OCI-LY3 (cell line): ENCODE data around the gene VAMP8.
A peak's percentile ranks its signal among the peaks of the same experiment; 100 is the strongest.
"Not testable (repeated sequence)": the region's sequence is repeated elsewhere in the genome, so short reads cannot be mapped to it uniquely, and the experiment has no call there.

Source experiments
- H2AFZ ChIP-seq: fragments of 200-600, 300-600 bp; shearing (Covaris generic); 2 replicates; pipeline ENCODE4 v1.6.0; 2014; ENCODE audit warnings: antibody characterized with exemption, low read depth, low read length
- H3K27ac ChIP-seq: fragments of 200-600, 300-600 bp; sonication (generic); 2 replicates; pipeline ENCODE4 v1.5.1; 2014; ENCODE audit warnings: mild to moderate bottlenecking, low read length, moderate library complexity, mixed read lengths
- H3K27me3 ChIP-seq: fragments of 200-600, 300-600 bp; sonication (generic); 2 replicates; pipeline ENCODE4 v1.6.1; 2014; ENCODE audit warnings: low read depth, low read length, mixed read lengths
- H3K36me3 ChIP-seq: fragments of 200-600, 300-600 bp; sonication (generic); replicated peaks from 2 replicates; pipeline ENCODE3; 2014; ENCODE audit warnings: low read depth, low read length, mixed read lengths
- H3K4me1 ChIP-seq: fragments of 300-600, 200-600 bp; sonication (generic); 2 replicates; pipeline ENCODE4 v1.6.1; 2014; ENCODE audit warnings: low read length, mixed read lengths
- H3K4me2 ChIP-seq: fragments of 200-600, 300-600 bp; sonication (generic); 2 replicates; pipeline ENCODE4 v1.6.1; 2014; ENCODE audit warnings: low read length, mixed read lengths
- H3K4me3 ChIP-seq: fragments of 300-600, 200-600 bp; sonication (generic); 2 replicates; pipeline ENCODE4 v1.5.1; 2014; ENCODE audit warnings: antibody characterized with exemption, mild to moderate bottlenecking, low read length, moderate library complexity
- H3K79me2 ChIP-seq: fragments of 300-600, 200-600 bp; shearing (Covaris generic); 2 replicates; pipeline ENCODE4 v1.6.1; 2014; ENCODE audit warnings: mild to moderate bottlenecking, low read length, mixed read lengths
- H3K9ac ChIP-seq: fragments of 300-600, 200-600 bp; shearing (Covaris generic); 2 replicates; pipeline ENCODE4 v1.6.0; 2014; ENCODE audit warnings: mild to moderate bottlenecking, low read length, moderate library complexity
- H3K9me3 ChIP-seq: fragments of 200-600, 300-600 bp; shearing (Covaris generic); 2 replicates; pipeline ENCODE4 v1.6.1; 2014; ENCODE audit warnings: low read length, mixed read lengths; ENCODE audit not compliant: insufficient read depth
- H4K20me1 ChIP-seq: fragments of 200-600, 300-600 bp; sonication (generic); 2 replicates; pipeline ENCODE4 v1.6.1; 2016; ENCODE audit warnings: low read length, mixed read lengths; ENCODE audit not compliant: insufficient read depth
- EZH2phosphoT487 ChIP-seq: fragments of 200-600 bp; shearing (Covaris generic); IDR thresholded peaks from 2 replicates; pipeline ENCODE4 v1.6.1; 2018; ENCODE audit warnings: antibody characterized with exemption, mixed run types, low read depth
- TF ChIP-seq, protein P1 (sequence below): fragments of 200-600, 300-600 bp; sonication (generic); IDR thresholded peaks from 2 replicates; pipeline ENCODE4 v1.5.1; 2014; ENCODE audit warnings: antibody characterized with exemption, low read length, low read depth

The VAMP8 gene

GRCh38 chr2:85553184-85553583 lies 24.2 kb upstream of the VAMP8 start:
- H3K4me2 ChIP-seq = no peak overlapping the region
- peaks cover 50% of the 10 kb centered on the region for H3K36me3 ChIP-seq
- no peak overlapping the region for H2AFZ ChIP-seq
- H3K9me3 ChIP-seq = no peaks in the 10 kb centered on the region
- H3K27ac ChIP-seq = no peak overlapping the region
- H3K9ac ChIP-seq = no peak overlapping the region
- H3K79me2 ChIP-seq = peaks cover 5% of the 10 kb centered on the region; the same call in 1 of the 2 replicates
- no peaks in the 10 kb centered on the region for H3K27me3 ChIP-seq
- TF ChIP-seq, protein P1, sequence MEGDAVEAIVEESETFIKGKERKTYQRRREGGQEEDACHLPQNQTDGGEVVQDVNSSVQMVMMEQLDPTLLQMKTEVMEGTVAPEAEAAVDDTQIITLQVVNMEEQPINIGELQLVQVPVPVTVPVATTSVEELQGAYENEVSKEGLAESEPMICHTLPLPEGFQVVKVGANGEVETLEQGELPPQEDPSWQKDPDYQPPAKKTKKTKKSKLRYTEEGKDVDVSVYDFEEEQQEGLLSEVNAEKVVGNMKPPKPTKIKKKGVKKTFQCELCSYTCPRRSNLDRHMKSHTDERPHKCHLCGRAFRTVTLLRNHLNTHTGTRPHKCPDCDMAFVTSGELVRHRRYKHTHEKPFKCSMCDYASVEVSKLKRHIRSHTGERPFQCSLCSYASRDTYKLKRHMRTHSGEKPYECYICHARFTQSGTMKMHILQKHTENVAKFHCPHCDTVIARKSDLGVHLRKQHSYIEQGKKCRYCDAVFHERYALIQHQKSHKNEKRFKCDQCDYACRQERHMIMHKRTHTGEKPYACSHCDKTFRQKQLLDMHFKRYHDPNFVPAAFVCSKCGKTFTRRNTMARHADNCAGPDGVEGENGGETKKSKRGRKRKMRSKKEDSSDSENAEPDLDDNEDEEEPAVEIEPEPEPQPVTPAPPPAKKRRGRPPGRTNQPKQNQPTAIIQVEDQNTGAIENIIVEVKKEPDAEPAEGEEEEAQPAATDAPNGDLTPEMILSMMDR = no peak
- no peak for TF ChIP-seq EZH2phosphoT487
- H4K20me1 ChIP-seq = no peaks in the 10 kb centered on the region
- no peak overlapping the region for H3K4me3 ChIP-seq
- no peaks in the 10 kb centered on the region for H3K4me1 ChIP-seq

DNA sequence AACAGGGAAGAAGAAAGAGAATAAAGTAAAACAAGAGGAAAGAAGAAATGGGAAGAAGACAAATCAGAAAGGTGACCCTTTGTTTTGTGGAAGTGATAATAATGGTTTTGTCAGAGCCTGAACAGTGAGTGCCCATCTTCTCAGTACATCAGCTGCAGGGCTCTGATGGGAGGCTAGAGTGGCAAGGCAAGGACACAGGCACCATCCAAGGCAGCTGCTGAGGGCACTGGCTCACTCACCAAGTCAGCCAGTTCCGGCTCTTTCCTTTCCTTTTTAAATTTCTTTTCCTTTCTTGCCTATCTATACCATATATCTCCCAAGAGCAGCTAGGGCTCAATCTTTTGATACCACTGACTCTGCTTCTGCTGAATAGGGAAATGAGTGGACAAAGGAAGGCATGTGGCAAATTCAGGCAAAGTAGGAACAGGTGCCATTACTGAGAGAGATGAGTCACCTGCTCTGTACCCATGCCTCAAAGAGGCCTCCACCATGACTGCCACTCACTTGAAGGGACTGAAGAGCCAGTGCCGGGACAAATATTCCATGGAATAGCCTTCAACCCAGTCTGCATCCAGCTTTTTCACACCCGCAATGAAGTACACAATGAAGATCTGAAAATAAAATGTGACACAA lies 22.3 kb upstream of the VAMP8 start:
- H4K20me1 ChIP-seq = no peaks in the 10 kb centered on the region
- peaks cover 5% of the 10 kb centered on the region; the same call in 1 of the 2 replicates for H3K4me1 ChIP-seq
- H3K4me2 ChIP-seq = no peak overlapping the region
- no peak overlapping the region for H3K4me3 ChIP-seq
- TF ChIP-seq, protein P1 = no peak
- TF ChIP-seq EZH2phosphoT487 = no peak
- no peaks in the 10 kb centered on the region for H3K9me3 ChIP-seq
- peaks cover 20% of the 10 kb centered on the region for H3K79me2 ChIP-seq
- H3K9ac ChIP-seq = no peak overlapping the region
- no peak overlapping the region for H3K27ac ChIP-seq
- H3K27me3 ChIP-seq = no peaks in the 10 kb centered on the region
- H3K36me3 ChIP-seq = peaks cover 51% of the 10 kb centered on the region
- H2AFZ ChIP-seq = no peak overlapping the region

DNA sequence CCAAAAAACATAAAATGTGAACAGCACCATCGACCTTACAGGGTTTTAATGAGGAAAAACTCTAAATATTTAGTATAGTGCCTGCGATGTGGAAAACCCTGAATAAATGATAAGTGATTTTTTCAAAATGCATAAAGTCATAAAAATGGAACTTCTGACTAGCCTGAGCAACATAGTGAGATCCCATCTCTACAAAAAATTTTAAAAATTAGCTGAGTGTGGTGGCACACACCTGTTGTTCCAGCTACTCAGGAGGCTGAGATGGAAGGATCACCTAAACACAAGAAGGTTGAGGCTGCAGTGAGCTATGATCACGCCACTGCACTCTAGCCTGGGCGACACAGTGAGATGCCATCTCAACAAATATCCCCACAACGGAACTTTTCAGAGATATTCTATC lies 20.3 kb upstream of the VAMP8 start:
- Histone ChIP-seq H4K20me1 (no peaks in the 10 kb centered on the region), H3K36me3 (peaks cover 33% of the 10 kb centered on the region), H2AFZ (no peak overlapping the region), H3K9ac (no peak overlapping the region), H3K9me3 (no peaks in the 10 kb centered on the region), H3K4me1 (peaks cover 11% of the 10 kb centered on the region; the same call in 1 of the 2 replicates), H3K4me2 (no peak overlapping the region), H3K4me3 (no peak overlapping the region), H3K27ac (no peak overlapping the region), H3K79me2 (peaks cover 30% of the 10 kb centered on the region), H3K27me3 (no peaks in the 10 kb centered on the region)
- TF ChIP-seq, protein P1 = no peak
- TF ChIP-seq EZH2phosphoT487 = no peak

DNA sequence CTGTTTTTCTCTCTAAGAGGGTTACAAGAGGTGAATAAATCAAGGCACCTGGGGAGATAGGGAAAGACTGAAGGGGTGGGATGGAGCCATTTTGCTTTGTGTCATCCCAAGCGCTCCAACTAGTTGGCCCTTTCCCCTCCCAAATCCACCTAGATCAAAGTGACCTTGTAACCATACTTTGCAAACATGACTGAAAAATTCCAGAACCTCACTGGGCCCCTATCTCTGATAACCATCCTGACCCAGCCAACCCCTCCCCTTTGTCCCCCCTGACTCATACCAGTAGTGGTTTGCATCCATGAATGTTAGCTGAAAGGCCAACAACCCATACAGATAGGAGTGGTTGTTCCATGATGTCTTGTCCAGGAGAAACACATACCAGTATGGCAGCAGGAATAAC lies 19.2 kb upstream of the VAMP8 start:
- no peaks in the 10 kb centered on the region for H3K27me3 ChIP-seq
- H3K4me2 ChIP-seq = no peak overlapping the region
- H3K4me1 ChIP-seq = peaks cover 11% of the 10 kb centered on the region; the same call in 1 of the 2 replicates
- H3K36me3 ChIP-seq = peaks cover 25% of the 10 kb centered on the region
- H3K27ac ChIP-seq = no peak overlapping the region
- no peak overlapping the region for H2AFZ ChIP-seq
- H3K79me2 ChIP-seq = peaks cover 30% of the 10 kb centered on the region
- no peaks in the 10 kb centered on the region for H3K9me3 ChIP-seq
- no peak overlapping the region for H3K9ac ChIP-seq
- H3K4me3 ChIP-seq = no peak overlapping the region
- TF ChIP-seq EZH2phosphoT487 = no peak
- TF ChIP-seq, protein P1 = no peak
- H4K20me1 ChIP-seq = no peaks in the 10 kb centered on the region

GRCh38 chr2:85560403-85560726 lies 17.0 kb upstream of the VAMP8 start:
- peak overlapping the region; percentile 78 for H3K9ac ChIP-seq
- H3K4me1 ChIP-seq = peaks cover 25% of the 10 kb centered on the region
- H3K4me2 ChIP-seq = peak overlapping the region; percentile 91
- H3K9me3 ChIP-seq, H3K27me3 ChIP-seq, H4K20me1 ChIP-seq, H2AFZ ChIP-seq, H3K27ac ChIP-seq: not testable (repeated sequence)
- peaks cover 30% of the 10 kb centered on the region for H3K79me2 ChIP-seq
- peaks cover 13% of the 10 kb centered on the region for H3K36me3 ChIP-seq
- peak overlapping the region; percentile 94 for H3K4me3 ChIP-seq
